Mucosa of gallbladder (tissue), 1 donor: ENCODE data around the gene PIEZO2. TPM values are rescaled to one million over a fixed set of nuclear protein-coding genes. Genes with fewer than 3 reads are reported as not detected.
"Not testable (repeated sequence)": the region's sequence is repeated elsewhere in the genome, so short reads cannot be mapped to it uniquely, and the experiment has no call there.

ENCODE experiments used
- DNase-seq: peaks from one replicate; pipeline ENCODE4 v3.0.0-alpha.2; 2020; ENCODE audit warnings: low spot score
- total RNA-seq: library from RNA; stranded (reverse); gene quantifications from one replicate; pipeline ENCODE4 v1.2.1, GENCODE V29; 2021
- donor health status: DM: no; HTN: no; CAD: no.

The PIEZO2 gene
- total RNA-seq, 1 donor from 2014 or later, result 1.5 TPM

GRCh38 chr18:10620670-10621329 is 528.6 kb downstream of the PIEZO2 start:
- not testable (repeated sequence) for DNase-seq
